ENCODE results near the gene PIK3IP1.

PIK3IP1 gene

DNA sequence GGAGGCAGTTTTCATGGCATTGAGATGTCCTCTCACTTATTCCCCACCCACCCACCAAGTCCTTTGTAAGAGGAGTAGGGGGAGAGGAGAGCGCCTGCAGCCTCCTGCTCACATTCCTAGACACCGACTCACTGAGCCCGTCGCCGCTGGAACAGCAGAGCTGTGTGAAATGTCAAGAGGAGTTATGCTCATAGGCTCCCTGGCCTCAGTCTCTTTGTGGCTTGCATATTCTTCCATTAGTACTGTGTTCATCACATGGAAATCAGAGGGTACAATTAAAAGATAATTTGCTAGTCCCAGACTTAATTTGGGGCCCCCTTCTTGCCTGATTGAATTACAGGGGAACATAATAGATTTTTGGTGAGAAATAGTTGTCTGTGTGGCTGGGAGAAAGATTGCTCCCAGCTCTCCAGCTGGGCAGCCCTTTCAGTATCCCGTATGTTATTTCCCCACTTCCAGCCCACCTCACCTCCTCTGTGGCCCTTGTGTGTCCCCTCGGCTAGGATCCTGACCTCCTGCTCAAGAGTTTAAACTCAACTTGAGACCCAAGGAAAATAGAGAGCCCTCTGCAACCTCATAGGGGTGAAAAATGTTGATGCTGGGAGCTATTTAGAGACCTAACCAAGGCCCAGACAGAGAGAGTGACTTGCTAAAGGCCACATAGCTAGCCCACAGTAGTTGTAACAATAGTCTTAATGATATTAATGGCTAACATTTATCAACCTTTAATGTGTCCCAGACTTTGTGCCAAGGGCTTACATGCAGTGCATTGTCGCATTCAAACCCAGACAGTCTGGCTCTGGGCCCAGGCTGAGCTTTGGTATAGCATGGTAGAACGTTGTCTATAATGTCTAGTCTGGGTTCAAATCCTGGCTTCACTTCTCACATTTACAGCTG is 48.0 kb downstream of the PIK3IP1 start:
- TF ChIP-seq PATZ1 (CRISPR knock-in tag; IDR thresholded peaks at IDR 0.05; ENCODE audit: borderline replicate concordance) (peak; percentile 89; the same call in 1 of the 2 replicates), ZC3H10 (CRISPR knock-in tag; IDR thresholded peaks at IDR 0.05) (peak; percentile 24; the same call in 1 of the 2 replicates), ESRRG (CRISPR knock-in tag; IDR thresholded peaks at IDR 0.05) (no peak), ZNF70 (CRISPR knock-in tag; IDR thresholded peaks at IDR 0.05) (no peak), POU6F1 (CRISPR knock-in tag; IDR thresholded peaks at IDR 0.05; ENCODE audit: borderline replicate concordance, low read depth) (0 out of 2 replicates have a peak, but pooled peaks have one; percentile 47), ISL1 (CRISPR knock-in tag; IDR thresholded peaks at IDR 0.05) (peak; percentile 97), ARNTL (CRISPR knock-in tag; IDR thresholded peaks at IDR 0.05; ENCODE audit: borderline replicate concordance, low read depth) (no peak), ZFP30 (CRISPR knock-in tag; IDR thresholded peaks at IDR 0.05) (no peak), ZFP3 (CRISPR knock-in tag; IDR thresholded peaks at IDR 0.05) (peak; percentile 14; the same call in 1 of the 2 replicates), TOX (CRISPR knock-in tag; IDR thresholded peaks at IDR 0.05; ENCODE audit: borderline replicate concordance) (no peak), BACH2 (CRISPR knock-in tag; IDR thresholded peaks at IDR 0.05; ENCODE audit: borderline replicate concordance) (no peak), PPARA (CRISPR knock-in tag; IDR thresholded peaks at IDR 0.05; ENCODE audit: borderline replicate concordance) (no peak), CSDC2 (CRISPR knock-in tag; IDR thresholded peaks at IDR 0.05) (no peak)
- TF ChIP-seq, protein P1, sequence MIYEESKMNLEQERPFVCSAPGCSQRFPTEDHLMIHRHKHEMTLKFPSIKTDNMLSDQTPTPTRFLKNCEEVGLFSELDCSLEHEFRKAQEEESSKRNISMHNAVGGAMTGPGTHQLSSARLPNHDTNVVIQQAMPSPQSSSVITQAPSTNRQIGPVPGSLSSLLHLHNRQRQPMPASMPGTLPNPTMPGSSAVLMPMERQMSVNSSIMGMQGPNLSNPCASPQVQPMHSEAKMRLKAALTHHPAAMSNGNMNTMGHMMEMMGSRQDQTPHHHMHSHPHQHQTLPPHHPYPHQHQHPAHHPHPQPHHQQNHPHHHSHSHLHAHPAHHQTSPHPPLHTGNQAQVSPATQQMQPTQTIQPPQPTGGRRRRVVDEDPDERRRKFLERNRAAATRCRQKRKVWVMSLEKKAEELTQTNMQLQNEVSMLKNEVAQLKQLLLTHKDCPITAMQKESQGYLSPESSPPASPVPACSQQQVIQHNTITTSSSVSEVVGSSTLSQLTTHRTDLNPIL (CRISPR knock-in tag; IDR thresholded peaks at IDR 0.05; ENCODE audit: low read depth) = peak; percentile 62
- peak; percentile 84 for ATAC-seq

GRCh38 chr22:31243339-31244045 is 48.8 kb downstream of the PIK3IP1 start:
- ATAC-seq = peak; percentile 19; the same call in 2 of the 3 replicates
- no peak for TF ChIP-seq ARNTL (CRISPR knock-in tag; IDR thresholded peaks at IDR 0.05; ENCODE audit: borderline replicate concordance, low read depth)
- no peak for TF ChIP-seq TSHZ2 (CRISPR knock-in tag; IDR thresholded peaks at IDR 0.05)
- no peak for TF ChIP-seq POU6F1 (CRISPR knock-in tag; IDR thresholded peaks at IDR 0.05; ENCODE audit: borderline replicate concordance, low read depth)
- TF ChIP-seq, protein P1 (CRISPR knock-in tag; IDR thresholded peaks at IDR 0.05; ENCODE audit: low read depth) = no peak
- no peak for TF ChIP-seq ZC3H10 (CRISPR knock-in tag; IDR thresholded peaks at IDR 0.05)
- no peak for TF ChIP-seq ISL1 (CRISPR knock-in tag; IDR thresholded peaks at IDR 0.05)
- no peak for TF ChIP-seq ESRRG (CRISPR knock-in tag; IDR thresholded peaks at IDR 0.05)
- no peak for TF ChIP-seq PPARA (CRISPR knock-in tag; IDR thresholded peaks at IDR 0.05; ENCODE audit: borderline replicate concordance)
- no peak for TF ChIP-seq CSRNP3 (CRISPR knock-in tag; IDR thresholded peaks at IDR 0.05)
- no peak for TF ChIP-seq ZFP3 (CRISPR knock-in tag; IDR thresholded peaks at IDR 0.05)
- TF ChIP-seq RARB (CRISPR knock-in tag; IDR thresholded peaks at IDR 0.05) = no peak
- TF ChIP-seq GLIS3 (CRISPR knock-in tag; IDR thresholded peaks at IDR 0.05) = no peak
- no peak for TF ChIP-seq PATZ1 (CRISPR knock-in tag; IDR thresholded peaks at IDR 0.05; ENCODE audit: borderline replicate concordance)
- no peak for TF ChIP-seq ZNF70 (CRISPR knock-in tag; IDR thresholded peaks at IDR 0.05)
- no peak for TF ChIP-seq ZNF565 (CRISPR knock-in tag; conservative IDR thresholded peaks at IDR 0.05; ENCODE audit: low read depth)

All from SK-N-SH treated with all-trans-retinoic acid at 6 μM for 48 hours (cell line).